GM12878 (cell line): ENCODE results near the gene SEPHS2. TPM values are rescaled to one million over a fixed set of nuclear protein-coding genes. Genes with fewer than 3 reads are reported as not detected.

Source experiments
- ATF7 ChIP-seq: fragments of 450-650 bp; IDR thresholded peaks from 2 replicates; pipeline ENCODE4 v1.6.1; 2016; ENCODE audit warnings: low read depth, mild to moderate bottlenecking
- CHD4 ChIP-seq: fragments of 200-600 bp; sonication (generic); IDR thresholded peaks from 2 replicates; pipeline ENCODE4 v1.6.1; 2016; ENCODE audit warnings: mild to moderate bottlenecking
- EGR1 ChIP-seq, 2 experiments: IDR thresholded peaks; 1 replicate in 1 of 2; 2 replicates in 1 of 2; pipeline ENCODE4 v1.6.1; 2011 to 2012; ENCODE audit warnings: low read depth in 2 of 2, low read length in 2 of 2, borderline replicate concordance in 1 of 2, mild to moderate bottlenecking in 1 of 2, moderate library complexity in 1 of 2
- ESRRA ChIP-seq: IDR thresholded peaks from 2 replicates; pipeline ENCODE4 v1.6.1; 2012; ENCODE audit warnings: mild to moderate bottlenecking, low read length, improper control_type of control experiment
- IKZF1 ChIP-seq: fragments of 450-650 bp; conservative IDR thresholded peaks from 2 replicates; pipeline ENCODE4 v1.6.1; 2017; ENCODE audit warnings: antibody characterized with exemption, mild to moderate bottlenecking
- JUNB ChIP-seq: IDR thresholded peaks from 2 replicates; pipeline ENCODE4 v1.6.1; 2016; ENCODE audit warnings: antibody characterized with exemption, mild to moderate bottlenecking
- JUND ChIP-seq: IDR thresholded peaks from 2 replicates; pipeline ENCODE4 v1.6.1; 2012; ENCODE audit warnings: low read depth, mild to moderate bottlenecking, low read length, improper control_type of control experiment, moderate library complexity
- NFYB ChIP-seq: IDR thresholded peaks from 2 replicates; pipeline ENCODE4 v1.6.1; 2011; ENCODE audit warnings: low read depth, mild to moderate bottlenecking, low read length, improper control_type of control experiment, moderate library complexity; ENCODE audit not compliant: insufficient read depth
- NR2C1 ChIP-seq: fragments of 450-650 bp; IDR thresholded peaks from 2 replicates; pipeline ENCODE4 v1.6.1; 2017; ENCODE audit warnings: antibody characterized with exemption, mild to moderate bottlenecking, moderate library complexity
- RUNX3 ChIP-seq: IDR thresholded peaks from 2 replicates; pipeline ENCODE4 v1.6.1; 2012; ENCODE audit warnings: low read length, inconsistent platforms
- SUZ12 ChIP-seq: fragments of 200-600 bp; sonication (generic); IDR thresholded peaks from one replicate; pipeline ENCODE4 v1.6.1; 2018; ENCODE audit warnings: antibody characterized with exemption, mild to moderate bottlenecking; ENCODE audit not compliant: unreplicated experiment
- TARDBP ChIP-seq: IDR thresholded peaks from 2 replicates; pipeline ENCODE4 v1.6.1; 2016; ENCODE audit warnings: borderline replicate concordance
- ZZZ3 ChIP-seq: IDR thresholded peaks from 2 replicates; pipeline ENCODE4 v1.6.1; 2011; ENCODE audit warnings: low read depth; ENCODE audit not compliant: control insufficient read depth, insufficient read length
- polyA plus RNA-seq, 11 experiments: library from polyadenylated mRNA; depleted of rRNA in 4 of 11; unstranded in 6 of 11; stranded (reverse) in 5 of 11; fragments of >200 nt; fragmentation: Nextera tagmentation in 4 of 11; fragmentation: Illumina TruSeq in 1 of 11; extraction: Ambion mirVana in 4 of 11; extraction: Trizol in 1 of 11; gene quantifications; 1 replicate in 1 of 11; 2 replicates in 10 of 11; pipeline versions ENCODE4 v1.2.1 to v1.2.3, GENCODE V29; 2011 to 2016; ENCODE audit warnings: inconsistent platforms in 2 of 11, missing spikeins in 2 of 11, low read depth in 1 of 11
- total RNA-seq, 4 experiments: library from RNA; depleted of rRNA in 3 of 4; stranded (reverse); fragments of >200 nt in 3 of 4; fragmentation: Illumina TruSeq in 1 of 4; extraction: Trizol in 1 of 4; gene quantifications; 2 replicates each; pipeline versions ENCODE4 v1.2.1 to v1.2.3, GENCODE V29; 2013 to 2021
- TF ChIP-seq, protein P1 (sequence below): fragments of 450-650 bp; IDR thresholded peaks from 2 replicates; pipeline ENCODE4 v1.6.1; 2017; ENCODE audit warnings: borderline replicate concordance
- TF ChIP-seq, protein P2 (sequence below): fragments of 450-650 bp; IDR thresholded peaks from 2 replicates; pipeline ENCODE4 v1.6.1; 2014; ENCODE audit warnings: mild to moderate bottlenecking
- TF ChIP-seq, protein P3 (sequence below): IDR thresholded peaks from 2 replicates; pipeline ENCODE4 v1.6.1; 2011; ENCODE audit warnings: mild to moderate bottlenecking, low read depth, low read length, moderate library complexity; ENCODE audit not compliant: insufficient replicate concordance
- TF ChIP-seq, protein P4 (sequence below): fragments of 450-650 bp; conservative IDR thresholded peaks from 2 replicates; pipeline ENCODE4 v1.6.1; 2017; ENCODE audit warnings: mild to moderate bottlenecking, moderate library complexity
- TF ChIP-seq, protein P5 (sequence below): fragments of 450-650 bp; IDR thresholded peaks from 2 replicates; pipeline ENCODE4 v1.6.1; 2017; ENCODE audit warnings: low read depth, mild to moderate bottlenecking, moderate library complexity

The SEPHS2 gene
- total and polyA plus RNA-seq, 10 of the 15 experiments (the other 5 are each of a cell fraction or from before 2014, with no cell fraction given): 21.6 to 99.8 (median 72.9) TPM

DNA sequence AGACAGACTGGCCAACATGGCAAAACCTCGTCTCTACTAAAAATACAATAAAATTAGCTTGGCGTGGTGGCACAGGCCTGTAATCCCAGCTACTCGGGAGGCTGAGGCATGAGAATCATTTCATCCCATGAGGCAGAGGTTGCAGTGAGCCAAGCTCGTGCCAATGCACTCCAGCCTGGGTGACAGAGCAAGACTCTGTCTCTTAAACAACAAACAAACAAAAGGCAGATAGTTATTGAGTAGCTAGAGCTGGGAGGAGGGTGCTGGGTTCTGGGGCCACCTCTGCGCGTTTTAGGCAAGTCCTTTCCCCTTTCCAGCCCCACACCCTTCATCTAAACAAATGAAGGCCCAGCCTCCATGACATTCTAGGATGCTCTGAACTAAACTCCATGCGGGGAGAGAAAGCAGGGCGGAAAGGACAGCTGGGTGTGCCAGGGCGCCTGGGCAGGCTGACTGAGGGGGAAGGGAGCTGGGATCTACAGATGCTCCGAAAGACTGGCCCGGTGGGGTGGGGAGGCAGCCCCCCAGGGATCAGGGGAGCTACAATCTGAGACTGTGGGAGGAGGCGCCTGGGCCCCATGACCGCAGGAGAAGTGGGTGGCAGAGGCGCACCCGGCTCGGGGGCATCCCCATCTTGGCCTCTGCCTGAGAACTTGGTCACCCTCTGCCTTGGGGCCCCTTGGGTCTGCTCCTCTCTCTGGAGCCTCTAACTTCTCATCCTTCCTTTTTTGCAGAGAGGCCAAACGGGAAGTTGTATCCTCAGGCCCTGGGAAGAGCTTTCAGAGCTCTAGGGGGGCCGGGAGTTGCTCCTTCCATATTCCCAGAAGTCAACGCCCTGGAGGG is 27.8 kb upstream of the SEPHS2 start (continued):
- TF ChIP-seq, protein P1, sequence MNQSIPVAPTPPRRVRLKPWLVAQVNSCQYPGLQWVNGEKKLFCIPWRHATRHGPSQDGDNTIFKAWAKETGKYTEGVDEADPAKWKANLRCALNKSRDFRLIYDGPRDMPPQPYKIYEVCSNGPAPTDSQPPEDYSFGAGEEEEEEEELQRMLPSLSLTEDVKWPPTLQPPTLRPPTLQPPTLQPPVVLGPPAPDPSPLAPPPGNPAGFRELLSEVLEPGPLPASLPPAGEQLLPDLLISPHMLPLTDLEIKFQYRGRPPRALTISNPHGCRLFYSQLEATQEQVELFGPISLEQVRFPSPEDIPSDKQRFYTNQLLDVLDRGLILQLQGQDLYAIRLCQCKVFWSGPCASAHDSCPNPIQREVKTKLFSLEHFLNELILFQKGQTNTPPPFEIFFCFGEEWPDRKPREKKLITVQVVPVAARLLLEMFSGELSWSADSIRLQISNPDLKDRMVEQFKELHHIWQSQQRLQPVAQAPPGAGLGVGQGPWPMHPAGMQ: no peak
- no peak for TF ChIP-seq NFYB
- TF ChIP-seq JUNB: no peak
- no peak for TF ChIP-seq ZZZ3
- TF ChIP-seq SUZ12: no peak
- TF ChIP-seq NR2C1: no peak
- TF ChIP-seq, protein P2, sequence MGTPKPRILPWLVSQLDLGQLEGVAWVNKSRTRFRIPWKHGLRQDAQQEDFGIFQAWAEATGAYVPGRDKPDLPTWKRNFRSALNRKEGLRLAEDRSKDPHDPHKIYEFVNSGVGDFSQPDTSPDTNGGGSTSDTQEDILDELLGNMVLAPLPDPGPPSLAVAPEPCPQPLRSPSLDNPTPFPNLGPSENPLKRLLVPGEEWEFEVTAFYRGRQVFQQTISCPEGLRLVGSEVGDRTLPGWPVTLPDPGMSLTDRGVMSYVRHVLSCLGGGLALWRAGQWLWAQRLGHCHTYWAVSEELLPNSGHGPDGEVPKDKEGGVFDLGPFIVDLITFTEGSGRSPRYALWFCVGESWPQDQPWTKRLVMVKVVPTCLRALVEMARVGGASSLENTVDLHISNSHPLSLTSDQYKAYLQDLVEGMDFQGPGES: no peak
- TF ChIP-seq, protein P3, sequence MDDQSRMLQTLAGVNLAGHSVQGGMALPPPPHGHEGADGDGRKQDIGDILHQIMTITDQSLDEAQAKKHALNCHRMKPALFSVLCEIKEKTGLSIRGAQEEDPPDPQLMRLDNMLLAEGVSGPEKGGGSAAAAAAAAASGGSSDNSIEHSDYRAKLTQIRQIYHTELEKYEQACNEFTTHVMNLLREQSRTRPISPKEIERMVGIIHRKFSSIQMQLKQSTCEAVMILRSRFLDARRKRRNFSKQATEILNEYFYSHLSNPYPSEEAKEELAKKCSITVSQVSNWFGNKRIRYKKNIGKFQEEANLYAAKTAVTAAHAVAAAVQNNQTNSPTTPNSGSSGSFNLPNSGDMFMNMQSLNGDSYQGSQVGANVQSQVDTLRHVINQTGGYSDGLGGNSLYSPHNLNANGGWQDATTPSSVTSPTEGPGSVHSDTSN: no peak
- TF ChIP-seq RUNX3: peak; percentile 95
- peak in 1 of 2 experiments; percentile 95; a peak in 2 of 3 replicates for TF ChIP-seq EGR1 (IDR thresholded peaks at IDR 0.05; ENCODE audit: borderline replicate concordance in 1 of 2, low read depth in 2 of 2, low read length in 2 of 2)
- TF ChIP-seq, protein P4, sequence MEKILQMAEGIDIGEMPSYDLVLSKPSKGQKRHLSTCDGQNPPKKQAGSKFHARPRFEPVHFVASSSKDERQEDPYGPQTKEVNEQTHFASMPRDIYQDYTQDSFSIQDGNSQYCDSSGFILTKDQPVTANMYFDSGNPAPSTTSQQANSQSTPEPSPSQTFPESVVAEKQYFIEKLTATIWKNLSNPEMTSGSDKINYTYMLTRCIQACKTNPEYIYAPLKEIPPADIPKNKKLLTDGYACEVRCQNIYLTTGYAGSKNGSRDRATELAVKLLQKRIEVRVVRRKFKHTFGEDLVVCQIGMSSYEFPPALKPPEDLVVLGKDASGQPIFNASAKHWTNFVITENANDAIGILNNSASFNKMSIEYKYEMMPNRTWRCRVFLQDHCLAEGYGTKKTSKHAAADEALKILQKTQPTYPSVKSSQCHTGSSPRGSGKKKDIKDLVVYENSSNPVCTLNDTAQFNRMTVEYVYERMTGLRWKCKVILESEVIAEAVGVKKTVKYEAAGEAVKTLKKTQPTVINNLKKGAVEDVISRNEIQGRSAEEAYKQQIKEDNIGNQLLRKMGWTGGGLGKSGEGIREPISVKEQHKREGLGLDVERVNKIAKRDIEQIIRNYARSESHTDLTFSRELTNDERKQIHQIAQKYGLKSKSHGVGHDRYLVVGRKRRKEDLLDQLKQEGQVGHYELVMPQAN: peak; percentile 52
- TF ChIP-seq, protein P5, sequence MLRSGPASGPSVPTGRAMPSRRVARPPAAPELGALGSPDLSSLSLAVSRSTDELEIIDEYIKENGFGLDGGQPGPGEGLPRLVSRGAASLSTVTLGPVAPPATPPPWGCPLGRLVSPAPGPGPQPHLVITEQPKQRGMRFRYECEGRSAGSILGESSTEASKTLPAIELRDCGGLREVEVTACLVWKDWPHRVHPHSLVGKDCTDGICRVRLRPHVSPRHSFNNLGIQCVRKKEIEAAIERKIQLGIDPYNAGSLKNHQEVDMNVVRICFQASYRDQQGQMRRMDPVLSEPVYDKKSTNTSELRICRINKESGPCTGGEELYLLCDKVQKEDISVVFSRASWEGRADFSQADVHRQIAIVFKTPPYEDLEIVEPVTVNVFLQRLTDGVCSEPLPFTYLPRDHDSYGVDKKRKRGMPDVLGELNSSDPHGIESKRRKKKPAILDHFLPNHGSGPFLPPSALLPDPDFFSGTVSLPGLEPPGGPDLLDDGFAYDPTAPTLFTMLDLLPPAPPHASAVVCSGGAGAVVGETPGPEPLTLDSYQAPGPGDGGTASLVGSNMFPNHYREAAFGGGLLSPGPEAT: peak; percentile 78; the same call in 1 of the 2 replicates
- no peak for TF ChIP-seq JUND
- peak; percentile 66; the same call in 1 of the 2 replicates for TF ChIP-seq TARDBP
- peak; percentile 97 for TF ChIP-seq IKZF1
- TF ChIP-seq ESRRA: no peak
- peak; percentile 82 for TF ChIP-seq ATF7
- TF ChIP-seq CHD4: no peak
